OCI-LY3 (cell line): Measurements from ENCODE around the gene MEF2A.

ENCODE experiments used
- CTCF ChIP-seq: fragments of 200-600, 300-600 bp; sonication (generic); IDR thresholded peaks from 2 replicates; pipeline ENCODE4 v1.5.1; 2014; ENCODE audit warnings: antibody characterized with exemption, low read length, low read depth
- EZH2phosphoT487 ChIP-seq: fragments of 200-600 bp; shearing (Covaris generic); IDR thresholded peaks from 2 replicates; pipeline ENCODE4 v1.6.1; 2018; ENCODE audit warnings: antibody characterized with exemption, mixed run types, low read depth

GRCh38 chr15:99526176-99526575 is 39.6 kb upstream of the MEF2A start:
- TF ChIP-seq CTCF = no peak
- TF ChIP-seq EZH2phosphoT487 = no peak
